ENCODE data around the gene MYBPC1.
"Not testable (repeated sequence)": the region's sequence is repeated elsewhere in the genome, so short reads cannot be mapped to it uniquely, and the experiment has no call there.

The MYBPC1 gene

DNA sequence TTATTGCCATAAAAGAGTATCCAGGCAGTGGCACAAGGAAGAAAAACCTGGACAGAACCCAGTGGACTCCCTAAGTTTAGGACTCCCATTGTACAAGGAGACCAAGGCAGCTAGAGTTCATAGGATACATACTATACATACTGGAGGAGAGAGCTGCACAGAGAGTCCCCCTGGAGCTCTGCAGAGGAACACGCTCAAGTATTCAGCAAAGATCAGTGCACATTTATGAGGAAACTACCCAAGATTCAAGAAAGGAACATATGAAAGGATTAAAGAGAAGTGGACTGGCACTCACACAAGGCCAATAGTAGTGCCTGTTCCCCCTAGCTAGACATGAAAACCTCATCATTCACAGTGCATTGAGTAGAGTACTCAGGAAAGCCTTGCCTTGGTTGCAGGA, 59.7 kb downstream of the MYBPC1 start:
- DNase-seq (ENCODE audit: low read depth, low spot score): no peak

DNA sequence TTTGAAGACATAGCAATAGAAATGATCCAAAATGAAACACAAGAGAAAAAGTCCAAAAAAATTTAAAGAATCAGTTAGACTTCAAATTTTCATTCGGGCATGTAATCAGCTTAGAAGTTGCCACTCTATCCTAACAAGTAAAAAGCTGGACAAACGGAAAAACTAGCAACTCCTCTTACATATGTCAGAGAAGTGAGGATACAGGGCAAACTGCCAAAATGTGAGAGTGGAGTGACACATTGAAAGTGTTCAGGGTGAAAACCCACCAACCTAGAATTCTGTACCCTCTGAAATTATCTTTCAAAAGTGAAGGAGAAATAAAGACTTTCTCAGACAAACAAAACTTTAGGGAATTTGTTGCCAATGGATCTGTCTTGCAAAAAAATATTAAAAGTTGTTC, 60.6 kb downstream of the MYBPC1 start:
- no peak for DNase-seq (ENCODE audit: low read depth, low spot score)

GRCh38 chr12:101660662-101661061, 65.9 kb downstream of the MYBPC1 start:
- DNase-seq (ENCODE audit: low read depth, low spot score): not testable (repeated sequence)

- DNase-seq (ENCODE audit: low read depth, low spot score): no peak
Measured at GRCh38 chr12:101663298-101663697, 68.5 kb downstream of the MYBPC1 start.

- DNase-seq (ENCODE audit: low read depth, low spot score): no peak
Measured at GRCh38 chr12:101664992-101665391, 70.2 kb downstream of the MYBPC1 start.

DNA sequence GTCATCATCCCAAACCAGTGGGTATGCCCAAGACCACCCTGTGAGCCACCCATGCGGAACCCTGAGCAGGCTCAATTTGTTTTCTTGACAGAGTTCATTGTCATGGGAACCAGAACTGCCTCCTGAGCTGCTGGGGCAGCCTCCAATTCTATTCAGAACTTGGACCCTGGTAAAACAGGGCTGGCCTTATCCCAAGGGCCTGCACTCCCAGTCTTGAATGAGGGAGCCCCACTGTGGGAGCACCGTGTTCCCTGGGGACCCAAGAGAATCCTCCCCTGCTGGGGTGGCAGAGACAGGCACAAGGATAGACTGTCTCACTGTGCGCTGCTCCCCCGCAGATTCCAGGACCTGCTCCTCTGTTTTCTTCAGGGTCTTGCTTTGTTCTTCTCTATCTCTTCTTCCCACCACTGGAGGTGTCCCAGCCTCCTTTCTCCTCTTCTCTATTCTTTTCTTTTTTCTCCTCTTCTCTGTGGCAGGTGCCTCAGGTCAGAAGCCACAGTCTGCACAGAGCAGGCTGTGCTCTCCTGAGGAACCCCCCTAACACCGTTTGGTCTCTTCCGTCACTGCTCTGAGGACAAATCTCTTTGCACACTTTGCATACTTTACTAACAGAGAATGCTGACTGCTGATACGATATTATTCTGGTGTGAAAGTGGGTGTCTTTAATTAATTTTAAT, 71.4 kb downstream of the MYBPC1 start:
- DNase-seq (ENCODE audit: low read depth, low spot score): no peak

DNA sequence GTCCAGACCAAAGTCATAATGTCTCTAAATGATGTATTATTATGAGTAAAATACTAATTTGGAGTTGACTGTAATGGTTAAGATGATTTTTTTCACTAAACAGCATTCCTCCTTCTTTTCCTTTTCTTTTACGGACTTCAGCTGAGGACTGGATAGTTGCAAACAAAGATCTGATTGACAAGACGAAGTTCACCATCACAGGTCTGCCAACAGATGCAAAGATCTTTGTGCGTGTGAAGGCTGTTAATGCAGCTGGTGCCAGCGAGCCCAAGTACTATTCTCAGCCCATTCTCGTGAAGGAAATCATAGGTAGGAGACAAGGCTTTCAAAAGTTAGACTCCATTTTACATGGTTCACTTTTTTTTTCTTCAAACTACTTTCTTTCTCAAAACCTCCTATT, 72.8 kb downstream of the MYBPC1 start:
- no peak for DNase-seq (ENCODE audit: low read depth, low spot score)

- DNase-seq (ENCODE audit: low read depth, low spot score): no peak
Measured at GRCh38 chr12:101670007-101670671, 75.4 kb downstream of the MYBPC1 start.

DNA sequence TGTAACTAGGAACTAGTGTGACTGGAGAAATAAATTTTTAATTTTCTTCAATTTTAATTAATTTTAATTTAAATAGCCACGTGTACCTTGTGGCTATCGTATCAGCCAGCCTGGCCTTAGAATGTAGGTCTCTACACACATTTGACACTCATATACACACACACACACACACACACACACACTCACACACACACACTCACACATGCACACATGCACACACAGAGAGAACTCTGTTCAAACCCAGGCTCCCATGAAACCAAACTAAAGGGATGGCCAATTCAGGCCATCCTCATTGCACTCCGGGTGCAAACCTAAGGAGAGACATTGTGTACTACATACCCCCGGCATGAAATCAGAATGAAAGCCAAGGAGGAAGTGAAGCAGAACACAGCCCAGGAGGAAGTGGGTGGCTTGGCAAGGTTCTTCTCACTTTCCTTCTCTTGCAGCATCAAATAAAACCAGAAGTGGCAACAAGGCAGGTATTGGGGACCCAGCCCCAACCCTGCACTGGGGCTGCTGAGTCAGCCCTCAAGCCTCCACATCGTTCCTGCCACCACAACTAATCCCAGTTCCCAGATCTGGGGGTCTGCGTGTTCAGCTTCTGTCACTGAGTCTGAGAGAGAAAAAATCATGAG, 76.5 kb downstream of the MYBPC1 start:
- no peak for DNase-seq (ENCODE audit: low read depth, low spot score)

DNA sequence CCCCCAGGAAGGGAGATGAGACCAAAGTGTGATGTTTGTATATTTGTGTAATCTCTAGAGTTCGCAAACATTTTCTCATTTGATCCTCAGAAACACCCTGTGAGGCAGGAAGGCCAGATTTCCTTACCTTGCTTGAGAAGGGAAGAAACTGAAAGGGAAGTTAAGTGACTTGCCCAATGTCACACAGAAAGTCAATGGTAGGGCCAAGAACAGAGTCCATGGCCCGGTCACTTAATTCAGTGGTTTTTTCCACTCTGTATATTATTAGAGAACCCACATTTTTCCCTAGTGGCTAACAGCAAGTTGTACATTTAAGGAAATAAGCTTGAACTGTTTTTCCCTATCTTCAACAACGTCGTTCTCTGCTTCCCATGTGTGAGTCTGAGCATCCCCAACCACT, 77.1 kb downstream of the MYBPC1 start:
- no peak for DNase-seq (ENCODE audit: low read depth, low spot score)

DNA sequence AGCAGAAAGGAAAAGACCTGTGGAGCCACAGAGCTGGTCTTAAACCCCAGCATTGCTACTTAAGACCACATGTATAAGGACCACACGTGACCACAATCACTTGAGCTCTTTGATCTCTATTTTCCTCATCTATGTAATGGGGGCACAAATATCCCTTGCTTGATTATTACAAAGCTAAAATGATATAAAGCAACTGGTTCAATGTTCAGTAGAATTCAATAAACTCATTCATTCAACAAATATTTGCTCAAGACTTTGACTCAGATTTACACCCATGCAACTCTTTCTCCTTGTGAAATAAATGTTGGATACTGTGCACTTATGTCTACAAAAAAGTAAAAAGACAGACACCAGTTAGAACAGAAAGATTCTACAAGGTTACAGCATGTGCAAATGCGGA, 80.8 kb downstream of the MYBPC1 start:
- no peak for DNase-seq (ENCODE audit: low read depth, low spot score)

DNA sequence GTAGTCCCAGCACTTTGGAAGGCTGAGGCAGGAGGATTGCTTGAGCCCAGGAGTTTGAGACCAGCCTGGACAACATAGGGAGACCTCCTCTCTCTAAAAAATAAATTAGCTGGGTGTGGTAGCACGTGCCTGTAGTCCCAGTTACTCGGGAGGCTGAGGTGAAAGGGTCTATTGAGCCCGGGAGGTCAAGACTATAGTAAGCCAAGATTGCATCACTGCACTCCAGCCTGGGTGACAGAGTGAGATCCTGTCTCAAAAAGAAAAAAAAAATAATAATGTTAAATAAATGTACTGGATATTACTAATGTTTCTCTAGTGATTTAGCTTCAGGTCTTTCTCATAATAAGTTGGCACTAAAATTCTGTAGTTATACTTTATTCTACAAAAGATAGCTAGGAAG, 81.7 kb downstream of the MYBPC1 start:
- not testable (repeated sequence) for DNase-seq (ENCODE audit: low read depth, low spot score)

GRCh38 chr12:101678081-101678480, 83.3 kb downstream of the MYBPC1 start:
- DNase-seq (ENCODE audit: low read depth, low spot score): no peak

DNA sequence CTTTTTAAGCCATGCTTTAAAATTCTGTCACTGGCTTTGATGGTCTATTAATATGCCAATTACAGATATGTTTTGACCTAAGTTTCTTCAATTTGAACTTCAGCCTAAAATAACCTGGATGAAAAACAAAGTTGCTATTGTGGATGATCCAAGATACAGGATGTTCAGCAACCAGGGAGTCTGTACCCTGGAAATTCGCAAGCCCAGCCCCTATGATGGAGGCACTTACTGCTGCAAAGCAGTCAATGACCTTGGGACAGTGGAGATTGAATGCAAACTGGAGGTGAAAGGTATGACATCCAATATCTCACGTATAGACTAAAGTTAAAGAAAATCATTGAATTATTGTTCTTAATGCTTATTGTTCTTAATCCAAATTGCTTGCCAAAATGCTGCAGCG, 85.5 kb downstream of the MYBPC1 start:
- no peak for DNase-seq (ENCODE audit: low read depth, low spot score)

GRCh38 chr12:101680647-101681046, 85.9 kb downstream of the MYBPC1 start:
- no peak for DNase-seq (ENCODE audit: low read depth, low spot score)

DNA sequence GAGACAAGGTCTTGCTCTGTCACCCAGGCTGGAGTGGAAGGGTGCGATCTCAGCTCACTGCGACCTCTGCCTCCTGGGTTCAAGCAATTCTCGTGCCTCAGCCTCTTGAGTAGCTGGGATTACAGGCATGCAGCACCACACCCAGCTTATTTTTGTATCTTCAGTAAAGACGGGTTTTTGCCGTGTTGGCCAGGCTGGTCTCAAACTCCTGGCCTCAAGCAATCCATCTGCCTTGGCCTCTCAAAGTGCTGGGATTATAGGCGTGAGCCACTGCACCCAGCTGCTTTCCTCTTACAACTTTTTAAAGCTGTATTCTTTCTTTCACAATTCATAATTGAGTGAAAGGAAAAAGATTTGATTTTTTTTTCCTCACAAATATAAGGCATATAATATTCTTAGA, 86.9 kb downstream of the MYBPC1 start:
- DNase-seq (ENCODE audit: low read depth, low spot score): not testable (repeated sequence)

- no peak for DNase-seq (ENCODE audit: low read depth, low spot score)
Measured at GRCh38 chr12:101685092-101685491, 90.3 kb downstream of the MYBPC1 start.

GRCh38 chr12:101686176-101686575, 91.4 kb downstream of the MYBPC1 start:
- DNase-seq (ENCODE audit: low read depth, low spot score): no peak

- no peak for DNase-seq (ENCODE audit: low read depth, low spot score)
Measured at GRCh38 chr12:101690544-101691098, 95.8 kb downstream of the MYBPC1 start.

DNA sequence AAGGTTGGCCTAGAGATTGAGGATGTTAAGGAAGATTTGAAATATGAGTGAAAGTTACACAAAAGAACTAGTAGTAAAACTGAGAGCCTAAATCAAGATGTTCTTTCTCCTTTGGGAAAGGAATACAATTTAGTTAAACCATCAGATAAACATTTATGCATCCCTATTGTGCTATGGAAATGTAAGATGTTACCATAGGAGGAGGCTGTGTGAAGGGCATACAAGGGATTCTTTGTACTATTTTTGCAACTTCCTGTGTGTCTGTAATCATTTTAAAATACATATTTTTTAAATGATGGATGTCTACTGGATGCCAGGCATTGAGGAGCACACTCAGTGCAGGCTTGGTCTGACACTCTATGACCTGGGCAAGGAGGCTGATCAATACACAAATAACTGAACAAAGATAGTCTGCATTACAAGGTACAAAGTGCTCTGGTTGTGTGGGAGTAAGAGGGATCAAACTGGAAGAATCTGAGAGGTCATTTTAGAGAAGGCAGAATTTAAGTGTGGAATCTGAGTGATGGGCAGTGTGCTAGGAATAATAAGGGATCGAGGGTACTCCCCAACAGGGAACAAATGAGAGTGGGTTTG, 96.8 kb downstream of the MYBPC1 start:
- DNase-seq (ENCODE audit: low read depth, low spot score): no peak

DNA sequence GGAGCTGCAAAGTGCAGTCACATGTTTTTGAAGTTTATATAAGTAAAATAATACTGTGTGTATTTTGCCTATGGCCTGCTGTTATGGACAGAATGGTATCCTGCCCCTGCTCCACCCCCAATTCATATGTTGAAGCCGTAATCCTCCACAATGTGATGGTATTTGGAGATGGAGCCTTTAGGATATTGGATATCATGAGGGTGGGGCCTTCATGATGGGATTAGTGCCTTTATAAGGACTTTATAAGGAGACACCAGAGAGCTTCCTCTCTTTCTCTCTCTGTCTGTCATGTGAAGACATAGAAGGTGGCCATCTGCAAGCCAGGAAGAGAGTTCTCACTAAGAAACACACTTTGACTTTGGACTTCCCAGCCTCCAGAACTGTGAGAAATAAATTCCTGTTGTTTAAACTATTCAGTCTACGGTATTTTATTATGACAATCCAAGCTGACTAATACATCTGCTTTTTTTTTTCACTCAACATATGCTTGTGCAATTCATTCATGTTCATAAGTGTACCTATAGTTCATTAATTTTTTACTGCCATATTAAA, 99.6 kb downstream of the MYBPC1 start:
- no peak for DNase-seq (ENCODE audit: low read depth, low spot score)

DNA sequence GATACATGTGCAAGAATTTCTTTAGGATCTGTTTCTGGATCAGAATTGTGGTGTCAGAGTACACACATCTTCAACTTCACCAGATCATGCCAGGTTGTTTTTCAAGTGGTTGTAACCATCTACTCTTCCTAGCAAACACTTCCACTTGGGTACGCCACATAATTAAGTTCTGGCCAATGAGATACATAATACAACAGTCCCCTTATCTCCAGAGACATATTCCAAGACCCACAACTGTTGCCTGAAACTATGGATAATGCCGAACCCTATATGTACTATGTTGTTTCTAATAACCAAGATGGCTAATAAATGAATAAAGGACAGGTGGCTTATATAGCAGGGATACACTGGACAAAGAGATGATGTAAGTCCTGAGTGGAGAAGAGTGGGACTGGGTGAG, 100.2 kb downstream of the MYBPC1 start:
- DNase-seq (ENCODE audit: low read depth, low spot score): no peak

Measured in activated naive CD8-positive, alpha-beta T cell treated with anti-CD3 and anti-CD28 coated beads, Interleukin-2, amount 50 U/mL, for 16 hours (primary cell).